Dendritic cell treated with granulocyte-macrophage colony-stimulating factor and Interleukin-4, amounts not matched to agents 40 ng/mL and 50 ng/mL, for 4 days (primary cell): ENCODE data around the gene GLYAT.

ENCODE experiments used
- H3K27ac Mint-ChIP-seq: one replicate; pipeline ENCODE4 v1.8.0; 2022; ENCODE audit warnings: mild to moderate bottlenecking, mixed read lengths
- H3K27me3 Mint-ChIP-seq: one replicate; pipeline ENCODE4 v1.8.0; 2022; ENCODE audit warnings: mild to moderate bottlenecking, mixed read lengths
- H3K36me3 Mint-ChIP-seq: one replicate; pipeline ENCODE4 v1.8.0; 2022; ENCODE audit warnings: low read depth, mixed read lengths
- H3K4me1 Mint-ChIP-seq: one replicate; pipeline ENCODE4 v1.8.0; 2022; ENCODE audit warnings: low read depth, mixed read lengths
- H3K4me3 Mint-ChIP-seq: one replicate; pipeline ENCODE4 v1.8.0; 2022; ENCODE audit warnings: mild to moderate bottlenecking, moderate library complexity, mixed read lengths
- H3K9me3 Mint-ChIP-seq: one replicate; pipeline ENCODE4 v1.8.0; 2022; ENCODE audit warnings: mixed read lengths
- intact Hi-C: fragments of 100-400 bp; cut with micrococcal nuclease; formaldehyde crosslinking; loops from one replicate; pipeline ENCODE4 v1.15.0; 2022

The GLYAT gene

DNA sequence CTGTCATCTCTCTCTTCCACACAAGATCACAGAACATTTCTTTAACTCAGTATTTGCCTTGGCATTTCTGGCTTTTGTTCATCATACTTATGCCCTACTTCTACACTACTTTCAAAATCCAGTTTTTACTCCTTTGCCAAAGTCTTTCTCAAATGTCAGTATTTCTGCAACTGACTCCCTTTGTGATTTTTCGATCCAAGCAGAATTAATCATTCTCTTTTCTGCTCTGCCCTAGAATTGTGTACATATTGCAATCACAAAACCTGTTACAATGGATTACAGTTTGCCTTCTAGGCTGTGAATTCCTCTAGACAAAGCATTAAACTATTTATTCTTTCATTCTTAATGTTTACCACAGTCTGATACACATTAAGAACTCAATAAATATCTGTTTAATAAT is 33.3 kb upstream of the GLYAT start:
- intact Hi-C loops: no loop called here
- no peak overlapping the region for H3K27ac Mint-ChIP-seq
- no peak overlapping the region for H3K4me3 Mint-ChIP-seq
- no peaks in the 10 kb centered on the region for H3K9me3 Mint-ChIP-seq
- H3K36me3 Mint-ChIP-seq: no peaks in the 10 kb centered on the region
- H3K4me1 Mint-ChIP-seq: no peaks in the 10 kb centered on the region
- no peaks in the 10 kb centered on the region for H3K27me3 Mint-ChIP-seq

GRCh38 chr11:58763120-58763490 is 31.4 kb upstream of the GLYAT start:
- intact Hi-C loops: no loop called here
- Mint-ChIP-seq H3K27me3 (no peaks in the 10 kb centered on the region), H3K4me3 (no peak overlapping the region), H3K27ac (no peak overlapping the region), H3K9me3 (no peaks in the 10 kb centered on the region), H3K36me3 (no peaks in the 10 kb centered on the region), H3K4me1 (no peaks in the 10 kb centered on the region)

GRCh38 chr11:58762284-58763119 is 30.8 kb upstream of the GLYAT start:
- no peaks in the 10 kb centered on the region for H3K9me3 Mint-ChIP-seq
- H3K27me3 Mint-ChIP-seq: no peaks in the 10 kb centered on the region
- H3K4me3 Mint-ChIP-seq: no peak overlapping the region
- intact Hi-C loops: no loop called here
- no peaks in the 10 kb centered on the region for H3K36me3 Mint-ChIP-seq
- H3K27ac Mint-ChIP-seq: no peak overlapping the region
- H3K4me1 Mint-ChIP-seq: no peaks in the 10 kb centered on the region

- no peaks in the 10 kb centered on the region for H3K4me1 Mint-ChIP-seq
- no peak overlapping the region for H3K27ac Mint-ChIP-seq
- H3K36me3 Mint-ChIP-seq: no peaks in the 10 kb centered on the region
- H3K4me3 Mint-ChIP-seq: no peak overlapping the region
- no peaks in the 10 kb centered on the region for H3K9me3 Mint-ChIP-seq
- intact Hi-C loops: no loop called here
- no peaks in the 10 kb centered on the region for H3K27me3 Mint-ChIP-seq
Measured at GRCh38 chr11:58757439-58757838, 25.7 kb upstream of the GLYAT start.

GRCh38 chr11:58745705-58746364 is 14.1 kb upstream of the GLYAT start:
- intact Hi-C loops: no loop called here
- Mint-ChIP-seq H3K36me3 (no peaks in the 10 kb centered on the region), H3K4me3 (no peak overlapping the region), H3K27ac (no peak overlapping the region), H3K27me3 (no peaks in the 10 kb centered on the region), H3K4me1 (no peaks in the 10 kb centered on the region), H3K9me3 (peaks cover 15% of the 10 kb centered on the region)

DNA sequence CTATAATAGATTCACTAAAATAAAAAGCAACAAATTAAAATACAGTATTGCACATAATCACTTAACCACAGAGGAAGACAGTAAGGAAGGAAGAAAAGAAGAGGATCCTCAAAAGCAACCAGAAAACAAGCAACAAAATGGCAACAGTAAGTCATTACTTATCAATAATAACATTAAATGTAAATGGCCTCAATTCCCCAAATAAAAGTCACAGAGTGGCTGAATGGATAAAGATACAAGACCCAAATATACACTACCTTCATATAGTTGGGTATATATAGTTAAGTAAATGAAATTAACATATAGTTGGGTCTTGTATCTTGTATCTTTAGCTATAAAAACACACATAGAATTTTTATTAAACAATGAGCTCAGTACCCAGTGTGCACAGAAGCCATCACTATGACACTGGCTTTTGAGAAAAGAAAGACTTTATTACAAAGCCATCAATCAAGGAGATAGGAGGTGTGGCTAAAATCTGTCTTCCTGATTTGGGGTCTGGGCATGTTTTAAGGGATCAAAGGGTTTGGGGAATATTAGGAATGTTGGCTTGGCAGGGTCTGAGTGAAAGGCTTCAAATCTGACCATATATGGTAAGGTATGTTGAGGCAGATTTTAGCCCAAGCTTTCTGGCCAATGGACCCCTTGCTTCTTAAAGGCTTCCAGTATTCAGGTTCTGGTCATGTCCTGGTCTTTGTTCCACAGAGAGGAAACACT is 13.4 kb upstream of the GLYAT start:
- H3K9me3 Mint-ChIP-seq: peaks cover 22% of the 10 kb centered on the region
- H3K27ac Mint-ChIP-seq: no peak overlapping the region
- H3K27me3 Mint-ChIP-seq: no peaks in the 10 kb centered on the region
- H3K4me3 Mint-ChIP-seq: no peak overlapping the region
- no peaks in the 10 kb centered on the region for H3K36me3 Mint-ChIP-seq
- H3K4me1 Mint-ChIP-seq: no peaks in the 10 kb centered on the region
- intact Hi-C loops: no loop called here

- Mint-ChIP-seq H3K9me3 (peaks cover 27% of the 10 kb centered on the region), H3K36me3 (no peaks in the 10 kb centered on the region), H3K27me3 (no peaks in the 10 kb centered on the region), H3K27ac (no peak overlapping the region), H3K4me3 (no peak overlapping the region), H3K4me1 (no peaks in the 10 kb centered on the region)
- intact Hi-C loops: no loop called here
Measured at GRCh38 chr11:58742981-58743880, 11.5 kb upstream of the GLYAT start.

DNA sequence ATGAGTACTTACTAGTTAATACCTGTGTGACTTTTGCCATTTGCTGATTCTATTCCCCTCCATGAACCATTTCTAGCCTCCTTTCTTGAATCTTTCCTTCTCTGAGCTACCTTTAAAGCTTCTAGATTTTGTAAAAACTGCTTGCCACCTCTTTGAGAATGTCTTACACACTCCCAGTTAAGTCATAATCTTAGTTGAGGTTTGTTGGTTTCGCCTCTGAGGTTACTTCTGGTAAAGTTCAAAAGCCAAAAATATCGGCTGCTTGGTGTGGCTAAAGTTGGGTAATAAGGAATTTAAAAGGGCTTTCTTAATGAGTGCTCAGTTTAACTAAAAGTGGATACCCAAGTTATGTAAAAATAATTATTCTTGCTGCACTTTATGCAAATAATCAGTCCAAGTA is 10.4 kb upstream of the GLYAT start:
- Mint-ChIP-seq H3K27me3 (no peaks in the 10 kb centered on the region), H3K4me3 (no peak overlapping the region), H3K9me3 (peaks cover 27% of the 10 kb centered on the region), H3K4me1 (no peaks in the 10 kb centered on the region), H3K36me3 (no peaks in the 10 kb centered on the region), H3K27ac (no peak overlapping the region)
- intact Hi-C loops: no loop called here

DNA sequence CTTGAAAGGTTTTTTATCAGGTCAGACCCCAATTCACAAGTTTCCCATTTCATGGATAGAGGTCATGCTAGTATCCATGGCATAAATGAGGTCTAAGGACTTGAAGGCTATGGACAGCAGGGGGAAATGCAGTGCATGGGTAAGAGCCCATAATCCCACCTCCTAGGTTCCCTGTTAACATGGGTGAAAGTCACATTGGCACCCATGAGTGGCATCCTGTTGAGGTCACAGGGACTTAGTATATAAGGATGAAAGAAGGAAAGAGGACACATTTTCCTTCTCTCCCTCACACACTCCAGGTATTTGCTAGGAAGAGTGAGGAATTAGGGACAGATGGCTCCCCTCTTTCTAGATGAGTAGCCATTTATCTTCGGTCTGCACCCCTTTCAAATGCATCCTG is 9.4 kb upstream of the GLYAT start:
- intact Hi-C loops: no loop called here
- Mint-ChIP-seq H3K4me1 (no peaks in the 10 kb centered on the region), H3K27me3 (no peaks in the 10 kb centered on the region), H3K36me3 (no peaks in the 10 kb centered on the region), H3K9me3 (peaks cover 27% of the 10 kb centered on the region), H3K4me3 (no peak overlapping the region), H3K27ac (no peak overlapping the region)

- H3K4me3 Mint-ChIP-seq: no peak overlapping the region
- H3K4me1 Mint-ChIP-seq: peaks cover under 1% of the 10 kb centered on the region
- H3K9me3 Mint-ChIP-seq: peaks cover 27% of the 10 kb centered on the region
- H3K27ac Mint-ChIP-seq: no peak overlapping the region
- no peaks in the 10 kb centered on the region for H3K36me3 Mint-ChIP-seq
- no peaks in the 10 kb centered on the region for H3K27me3 Mint-ChIP-seq
- intact Hi-C loops: no loop called here
Measured at GRCh38 chr11:58740447-58740846, 8.7 kb upstream of the GLYAT start.

- H3K27ac Mint-ChIP-seq: no peak overlapping the region
- peaks cover 27% of the 10 kb centered on the region for H3K9me3 Mint-ChIP-seq
- no peak overlapping the region for H3K4me3 Mint-ChIP-seq
- H3K4me1 Mint-ChIP-seq: peaks cover 4% of the 10 kb centered on the region
- no peaks in the 10 kb centered on the region for H3K36me3 Mint-ChIP-seq
- H3K27me3 Mint-ChIP-seq: no peaks in the 10 kb centered on the region
- intact Hi-C loops: no loop called here
Measured at GRCh38 chr11:58739725-58740430, 8.1 kb upstream of the GLYAT start.

DNA sequence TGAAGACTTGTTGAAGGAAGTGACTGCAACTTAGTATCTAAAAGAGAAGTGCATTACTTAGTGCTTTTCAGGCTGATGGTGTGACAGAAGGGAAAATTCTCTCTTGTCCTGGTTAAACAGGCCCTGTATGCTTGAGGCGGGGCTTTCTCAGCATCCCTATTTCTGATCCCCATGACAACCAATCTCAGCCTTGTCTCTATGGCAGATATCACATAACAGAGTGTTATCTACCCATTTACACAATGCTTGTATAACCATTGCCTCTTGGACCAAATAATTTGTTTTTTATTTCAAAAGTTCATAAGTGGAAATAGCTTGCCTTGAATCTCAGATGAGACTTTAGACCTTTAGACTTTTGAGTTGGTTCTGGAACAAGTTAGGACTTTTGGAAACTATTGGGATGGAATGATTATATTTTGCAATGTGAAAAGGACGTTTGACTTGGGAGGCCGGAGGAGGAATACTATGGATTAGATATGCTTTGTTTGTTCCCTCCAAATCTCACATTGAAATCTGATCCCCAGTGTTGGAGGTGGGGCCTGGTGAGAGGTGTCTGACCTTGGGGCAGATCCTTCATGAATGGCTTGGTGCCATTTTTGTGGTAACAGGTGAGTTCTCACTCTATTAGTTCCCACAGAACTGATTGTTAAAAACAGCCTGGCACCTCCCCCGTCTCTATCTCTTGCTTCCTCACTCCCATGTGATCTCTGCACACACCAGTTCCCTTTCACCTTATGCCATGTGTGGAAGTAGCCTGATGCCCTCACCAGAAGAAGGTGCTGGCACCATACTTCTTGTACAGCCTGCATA is 3.1 kb upstream of the GLYAT start:
- H3K9me3 Mint-ChIP-seq: peaks cover 3% of the 10 kb centered on the region
- peaks cover 4% of the 10 kb centered on the region for H3K4me1 Mint-ChIP-seq
- no peak overlapping the region for H3K4me3 Mint-ChIP-seq
- H3K36me3 Mint-ChIP-seq: no peaks in the 10 kb centered on the region
- intact Hi-C loops: no loop called here
- H3K27ac Mint-ChIP-seq: no peak overlapping the region
- H3K27me3 Mint-ChIP-seq: no peaks in the 10 kb centered on the region
